Thoracic aorta (tissue), 2 donors: ENCODE measurements around the gene PRRC1. TPM values are rescaled to one million over a fixed set of nuclear protein-coding genes. Genes with fewer than 3 reads are reported as not detected.

Experiments used
- ATAC-seq: fragments of 150-250 bp; one replicate; pipeline ENCODE4 v1.8.0; 2017; ENCODE audit warnings: low read depth; ENCODE audit not compliant: insufficient number of reproducible peaks, low FRiP score
- DNase-seq: peaks from one replicate; pipeline ENCODE4 v3.0.0-alpha.2; 2020; ENCODE audit warnings: low spot score
- H3K27ac ChIP-seq, 2 donors: fragments of 200-600 bp; sonication (generic); 1 replicate in 1 of 2; 2 replicates in 1 of 2; pipeline ENCODE4 v1.5.1; 2016; ENCODE audit warnings: mild to moderate bottlenecking in 2 of 2, moderate library complexity in 2 of 2
- H3K27me3 ChIP-seq: fragments of 200-600 bp; sonication (generic); replicated peaks from 2 replicates; pipeline ENCODE4 v1.6.0; 2016; ENCODE audit warnings: mild to moderate bottlenecking; ENCODE audit not compliant: insufficient read depth
- H3K36me3 ChIP-seq: fragments of 200-600 bp; sonication (generic); one replicate; pipeline ENCODE4 v1.5.1; 2016
- H3K4me1 ChIP-seq, 2 donors: fragments of 200-600 bp; sonication (generic); 1 replicate in 1 of 2; 2 replicates in 1 of 2; pipeline versions ENCODE4 v1.5.1 to v1.6.0; 2016; ENCODE audit warnings: low read depth in 2 of 2, mild to moderate bottlenecking in 1 of 2; ENCODE audit not compliant: control insufficient read depth in 1 of 2
- H3K4me3 ChIP-seq: fragments of 200-600 bp; sonication (generic); 2 replicates; pipeline ENCODE4 v1.5.1; 2016; ENCODE audit warnings: mild to moderate bottlenecking
- H3K9me3 ChIP-seq: fragments of 200-600 bp; sonication (generic); 2 replicates; pipeline ENCODE4 v1.5.1; 2016
- total RNA-seq, 2 donors: library from RNA; depleted of rRNA; stranded (reverse); fragments of >200 nt; gene quantifications; one replicate each; pipeline versions ENCODE4 v1.1.0 to v1.2.3, GENCODE V29; 2016
- TF ChIP-seq, protein P1 (sequence below): fragments of 200-600 bp; sonication (generic); IDR thresholded peaks from one replicate; pipeline ENCODE4 v1.5.1; 2019; ENCODE audit warnings: antibody characterized with exemption

PRRC1 gene
- total RNA-seq, 2 donors from 2014 or later: 28.7 to 41.6 TPM

DNA sequence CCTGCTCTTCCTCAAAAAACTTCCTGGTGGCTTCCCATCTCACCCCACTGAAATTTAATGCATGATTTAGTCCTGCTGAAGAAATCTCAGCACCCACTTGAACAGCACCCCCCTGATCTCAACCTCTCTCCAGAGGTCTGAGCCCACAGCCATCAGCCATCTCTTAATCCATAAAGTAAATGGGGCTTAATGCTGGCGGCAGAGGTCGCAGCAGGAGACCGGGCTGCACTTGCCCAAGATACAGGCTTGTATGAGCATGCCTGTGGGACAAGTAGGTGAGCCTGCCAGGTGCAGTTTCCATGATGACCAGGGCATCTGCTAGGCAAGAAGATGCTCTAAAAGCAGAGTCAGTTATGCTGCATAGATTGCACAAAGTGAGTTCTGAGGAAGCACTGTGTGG lies 79.1 kb downstream of the PRRC1 start:
- no peaks in the 10 kb centered on the region for H3K36me3 ChIP-seq
- H3K4me1 ChIP-seq: no peaks in the 10 kb centered on the region
- TF ChIP-seq, protein P1, sequence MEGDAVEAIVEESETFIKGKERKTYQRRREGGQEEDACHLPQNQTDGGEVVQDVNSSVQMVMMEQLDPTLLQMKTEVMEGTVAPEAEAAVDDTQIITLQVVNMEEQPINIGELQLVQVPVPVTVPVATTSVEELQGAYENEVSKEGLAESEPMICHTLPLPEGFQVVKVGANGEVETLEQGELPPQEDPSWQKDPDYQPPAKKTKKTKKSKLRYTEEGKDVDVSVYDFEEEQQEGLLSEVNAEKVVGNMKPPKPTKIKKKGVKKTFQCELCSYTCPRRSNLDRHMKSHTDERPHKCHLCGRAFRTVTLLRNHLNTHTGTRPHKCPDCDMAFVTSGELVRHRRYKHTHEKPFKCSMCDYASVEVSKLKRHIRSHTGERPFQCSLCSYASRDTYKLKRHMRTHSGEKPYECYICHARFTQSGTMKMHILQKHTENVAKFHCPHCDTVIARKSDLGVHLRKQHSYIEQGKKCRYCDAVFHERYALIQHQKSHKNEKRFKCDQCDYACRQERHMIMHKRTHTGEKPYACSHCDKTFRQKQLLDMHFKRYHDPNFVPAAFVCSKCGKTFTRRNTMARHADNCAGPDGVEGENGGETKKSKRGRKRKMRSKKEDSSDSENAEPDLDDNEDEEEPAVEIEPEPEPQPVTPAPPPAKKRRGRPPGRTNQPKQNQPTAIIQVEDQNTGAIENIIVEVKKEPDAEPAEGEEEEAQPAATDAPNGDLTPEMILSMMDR: no peak
- no peaks in the 10 kb centered on the region for H3K27me3 ChIP-seq
- no peak overlapping the region for H3K4me3 ChIP-seq
- H3K9me3 ChIP-seq: no peaks in the 10 kb centered on the region
- H3K27ac ChIP-seq: no peak overlapping the region
- ATAC-seq (no peak), DNase-seq (no peak)

DNA sequence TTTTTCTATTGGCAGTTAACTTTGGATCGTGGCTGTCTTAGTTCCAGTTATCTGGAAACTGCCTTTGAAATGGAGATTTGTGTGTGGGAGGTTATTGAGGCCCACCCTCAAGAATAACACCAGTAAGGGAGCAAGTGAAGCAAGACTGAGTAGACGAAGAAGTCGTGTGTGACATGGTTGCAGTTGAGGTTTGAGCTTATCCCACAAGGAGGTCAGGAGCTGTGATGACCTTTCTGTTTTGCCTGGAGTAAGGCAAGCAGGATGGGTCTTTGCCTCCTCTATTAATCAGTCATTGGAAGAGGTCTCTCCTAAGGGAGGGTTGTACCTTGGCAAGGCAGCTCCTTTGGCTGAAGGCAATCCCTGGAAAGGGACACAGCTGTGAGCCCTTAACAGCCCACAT lies 81.9 kb downstream of the PRRC1 start:
- DNase-seq (no peak), ATAC-seq (no peak)

DNA sequence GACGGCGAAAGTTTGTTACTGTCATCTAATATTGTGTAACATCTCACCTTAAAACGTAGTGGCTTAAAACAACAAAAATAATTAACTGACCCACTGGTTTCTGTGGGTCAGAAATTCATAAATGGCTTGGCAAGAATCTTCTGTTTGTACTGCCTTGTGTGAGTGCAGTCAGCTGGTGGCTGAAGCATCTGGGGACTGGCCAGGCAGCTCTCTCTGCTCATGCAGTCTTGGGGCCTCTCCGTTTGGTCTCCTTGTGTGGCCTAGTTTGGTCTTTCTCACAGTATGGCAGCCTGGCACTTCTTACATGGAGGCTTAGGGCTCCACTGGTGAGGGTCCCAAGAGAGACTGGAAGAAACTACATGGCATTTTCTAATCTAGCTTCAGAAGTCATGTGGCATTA lies 82.4 kb downstream of the PRRC1 start:
- H3K36me3 ChIP-seq: no peaks in the 10 kb centered on the region
- TF ChIP-seq, protein P1: no peak
- no peak overlapping the region for H3K27ac ChIP-seq
- H3K27me3 ChIP-seq: no peaks in the 10 kb centered on the region
- H3K9me3 ChIP-seq: no peaks in the 10 kb centered on the region
- H3K4me3 ChIP-seq: no peak overlapping the region
- ATAC-seq (no peak), DNase-seq (no peak)
- no peaks in the 10 kb centered on the region for H3K4me1 ChIP-seq

More for the DNA sequence above, 81.9 kb downstream of the PRRC1 start:
- TF ChIP-seq, protein P1: no peak
- Histone ChIP-seq H3K4me3 (no peak overlapping the region), H3K27me3 (no peaks in the 10 kb centered on the region), H3K27ac (no peak overlapping the region), H3K4me1 (no peaks in the 10 kb centered on the region), H3K9me3 (no peaks in the 10 kb centered on the region), H3K36me3 (no peaks in the 10 kb centered on the region)

DNA sequence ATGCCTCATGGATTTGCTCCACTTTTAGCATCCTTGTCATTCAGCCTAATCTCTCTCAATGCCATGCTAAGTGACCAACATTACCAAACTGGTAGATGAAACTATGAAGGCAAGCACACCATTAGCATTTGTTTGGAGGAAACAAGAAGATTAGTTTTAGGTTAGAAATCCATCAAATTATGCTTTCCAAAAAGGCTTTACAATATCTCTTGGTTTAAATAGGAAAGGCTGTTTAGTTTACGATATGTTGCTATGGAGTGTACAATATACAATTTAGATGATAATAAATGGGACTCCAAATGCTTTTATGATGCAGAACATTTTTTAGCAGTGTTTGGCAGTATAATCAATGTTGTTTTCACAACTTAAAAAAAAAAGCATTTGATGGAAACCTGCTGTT lies 83.7 kb downstream of the PRRC1 start:
- no peaks in the 10 kb centered on the region for H3K36me3 ChIP-seq
- ATAC-seq: no peak
- H3K4me3 ChIP-seq: no peak overlapping the region
- no peaks in the 10 kb centered on the region for H3K9me3 ChIP-seq
- H3K27me3 ChIP-seq: no peaks in the 10 kb centered on the region
- no peaks in the 10 kb centered on the region for H3K4me1 ChIP-seq
- TF ChIP-seq, protein P1: no peak
- DNase-seq: no peak
- no peak overlapping the region for H3K27ac ChIP-seq

DNA sequence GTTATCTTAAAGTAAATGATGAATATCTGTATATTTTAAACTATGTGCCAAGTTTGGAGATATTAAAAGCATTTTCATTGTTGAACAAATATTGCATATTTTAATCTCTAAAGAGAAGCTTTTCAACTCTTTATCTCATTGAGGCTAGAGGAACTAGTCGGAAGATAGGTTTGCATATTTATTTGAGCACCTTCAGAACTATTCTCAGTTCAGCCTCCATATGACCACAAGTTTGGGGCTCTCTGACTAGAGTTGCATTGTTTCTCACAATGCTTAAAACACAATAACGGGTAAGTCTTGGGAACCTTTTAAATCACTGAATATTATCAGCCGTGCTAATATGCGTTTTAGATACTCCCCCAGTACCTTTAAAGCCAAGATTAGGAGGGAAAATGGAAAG lies 84.2 kb downstream of the PRRC1 start:
- H3K27me3 ChIP-seq: no peaks in the 10 kb centered on the region
- TF ChIP-seq, protein P1: no peak
- H3K36me3 ChIP-seq: no peaks in the 10 kb centered on the region
- H3K9me3 ChIP-seq: no peaks in the 10 kb centered on the region
- H3K27ac ChIP-seq: no peak overlapping the region
- H3K4me1 ChIP-seq: no peaks in the 10 kb centered on the region
- no peak for ATAC-seq
- no peak overlapping the region for H3K4me3 ChIP-seq
- DNase-seq: no peak
